ENCODE measurements around the gene TPM1.

TPM1 gene

DNA sequence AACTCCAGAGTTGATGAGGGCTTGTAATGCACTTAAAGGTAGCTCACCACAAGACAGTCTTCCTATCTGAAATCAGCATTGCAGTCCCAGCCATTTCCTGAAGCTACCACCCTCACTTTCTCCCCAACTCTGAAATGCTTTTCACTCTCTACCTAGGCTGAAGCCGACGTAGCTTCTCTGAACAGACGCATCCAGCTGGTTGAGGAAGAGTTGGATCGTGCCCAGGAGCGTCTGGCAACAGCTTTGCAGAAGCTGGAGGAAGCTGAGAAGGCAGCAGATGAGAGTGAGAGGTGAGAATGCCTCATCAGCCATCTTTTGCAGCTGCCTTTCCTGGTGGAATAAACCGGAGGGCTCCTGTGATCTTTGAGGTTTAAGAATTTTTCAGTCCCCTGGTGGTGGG is 14.3 kb downstream of the TPM1 start:
- Histone ChIP-seq H3K18ac (ENCODE audit: low read length) (no peak overlapping the region), H3K23ac (ENCODE audit: low read length) (no peak overlapping the region), H3K4ac (ENCODE audit: low read depth, low read length) (no peak overlapping the region), H3K4me2 (ENCODE audit: low read length) (no peak overlapping the region), H2AK5ac (ENCODE audit: low read length) (no peak overlapping the region), H3K79me1 (ENCODE audit: low read length) (peaks cover 16% of the 10 kb centered on the region), H3K36me3 (ENCODE audit: control insufficient read depth, insufficient read depth, low read length) (peaks cover 22% of the 10 kb centered on the region), H3K27me3 (ENCODE audit: insufficient read depth, low read length, poor library complexity) (no peaks in the 10 kb centered on the region), H4K5ac (ENCODE audit: low read length) (no peak overlapping the region), H3K27ac (ENCODE audit: low read depth, low read length) (no peak overlapping the region), H3K56ac (ENCODE audit: low read length) (no peak overlapping the region), H4K8ac (ENCODE audit: low read depth, low read length) (no peak overlapping the region), H2BK5ac (ENCODE audit: low read length) (peak overlapping the region; percentile 17), H3K9ac (ENCODE audit: low read length) (no peak overlapping the region), H3K4me1 (ENCODE audit: control insufficient read depth, low read depth, low read length) (peaks cover 3% of the 10 kb centered on the region), H3K4me3 (ENCODE audit: low read length) (no peak overlapping the region), H2BK15ac (replicated peaks; ENCODE audit: low read depth) (no peak overlapping the region), H3K79me2 (ENCODE audit: control insufficient read depth, insufficient read depth, low read length) (peaks cover 11% of the 10 kb centered on the region), H2BK120ac (ENCODE audit: low read depth, low read length) (no peak overlapping the region)
- DNase-seq = no peak
- no CpG with 5 or more reads among the region's 6 CpGs for WGBS (ENCODE audit: extremely low coverage, insufficient coverage, low lambda C conversion rate)

DNA sequence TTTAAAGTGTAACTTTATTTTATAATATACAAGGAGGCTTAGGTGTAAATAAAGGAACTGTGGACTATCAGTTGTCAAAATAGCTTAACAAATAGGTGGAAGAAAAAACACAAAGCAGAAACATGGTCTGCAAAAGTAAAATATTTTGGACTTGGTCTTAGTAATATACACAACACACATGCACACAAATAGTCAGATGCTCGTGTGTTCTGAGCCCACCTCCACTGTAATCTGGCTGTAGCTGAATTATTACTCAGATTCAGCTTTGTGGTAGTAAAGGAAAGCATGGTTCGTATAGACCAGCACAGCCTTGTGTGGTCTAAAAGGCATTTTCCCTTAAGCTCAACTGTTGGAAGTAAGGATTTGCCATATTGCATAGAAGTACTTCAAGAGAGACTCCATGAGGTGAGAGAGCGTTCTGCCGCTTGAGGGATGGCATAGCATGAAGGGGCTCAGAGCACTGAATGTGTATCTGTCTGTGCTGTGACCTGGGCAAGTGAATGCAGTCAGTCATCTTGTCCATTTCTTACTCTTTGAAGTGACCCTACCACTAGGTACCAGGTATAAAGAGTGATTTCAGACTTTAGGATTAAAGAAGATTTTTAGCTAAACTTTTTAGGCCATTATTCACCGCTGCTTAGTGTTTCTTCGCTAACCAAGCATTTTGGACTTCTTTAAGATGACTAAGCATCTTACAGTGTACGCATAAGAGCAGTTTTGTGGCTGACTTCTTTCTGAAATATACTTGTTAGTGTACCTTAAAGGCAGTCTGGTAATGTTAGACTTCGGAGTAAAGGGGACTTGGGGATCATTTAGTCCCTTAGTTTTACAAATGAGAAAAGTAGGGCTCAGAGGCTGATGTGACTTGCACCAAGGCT is 15.2 kb downstream of the TPM1 start:
- no peak for DNase-seq
- WGBS (ENCODE audit: extremely low coverage, insufficient coverage, low lambda C conversion rate) = no CpG with 5 or more reads among the region's 8 CpGs
- H3K27ac ChIP-seq (ENCODE audit: low read depth, low read length) = no peak overlapping the region

DNA sequence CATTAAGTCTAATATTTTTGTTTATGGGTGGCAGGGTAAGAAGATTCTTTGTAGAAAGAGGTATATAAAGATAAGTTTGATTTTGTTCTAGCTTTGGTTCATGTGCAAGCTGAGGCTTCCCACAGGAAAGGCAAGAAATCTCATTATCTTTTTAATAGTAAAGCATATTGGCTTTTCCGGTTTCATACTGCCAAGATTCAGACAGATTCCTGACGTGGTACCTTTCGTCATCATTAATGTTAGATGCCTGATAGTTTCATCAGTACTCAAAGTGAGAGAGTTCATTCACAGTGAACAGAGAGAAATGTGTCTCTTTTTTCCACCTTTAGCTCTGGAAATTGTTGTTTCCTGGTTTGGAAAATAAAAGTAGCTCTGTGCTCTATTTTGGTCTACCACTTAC is 16.5 kb downstream of the TPM1 start:
- Histone ChIP-seq H3K79me2 (ENCODE audit: control insufficient read depth, insufficient read depth, low read length) (peaks cover 7% of the 10 kb centered on the region), H3K18ac (ENCODE audit: low read length) (no peak overlapping the region), H3K4me1 (ENCODE audit: control insufficient read depth, low read depth, low read length) (no peaks in the 10 kb centered on the region), H3K9ac (ENCODE audit: low read length) (no peak overlapping the region), H2BK5ac (ENCODE audit: low read length) (no peak overlapping the region), H3K56ac (ENCODE audit: low read length) (no peak overlapping the region), H3K27me3 (ENCODE audit: insufficient read depth, low read length, poor library complexity) (no peaks in the 10 kb centered on the region), H2BK120ac (ENCODE audit: low read depth, low read length) (no peak overlapping the region), H4K8ac (ENCODE audit: low read depth, low read length) (no peak overlapping the region), H3K79me1 (ENCODE audit: low read length) (peaks cover 17% of the 10 kb centered on the region), H3K4ac (ENCODE audit: low read depth, low read length) (no peak overlapping the region), H3K4me2 (ENCODE audit: low read length) (no peak overlapping the region), H3K23ac (ENCODE audit: low read length) (no peak overlapping the region), H2AK5ac (ENCODE audit: low read length) (no peak overlapping the region), H2BK15ac (replicated peaks; ENCODE audit: low read depth) (no peak overlapping the region), H3K27ac (ENCODE audit: low read depth, low read length) (no peak overlapping the region), H3K4me3 (ENCODE audit: low read length) (no peak overlapping the region), H4K5ac (ENCODE audit: low read length) (no peak overlapping the region), H3K36me3 (ENCODE audit: control insufficient read depth, insufficient read depth, low read length) (peaks cover 34% of the 10 kb centered on the region)
- WGBS (ENCODE audit: extremely low coverage, insufficient coverage, low lambda C conversion rate) = no CpG with 5 or more reads among the region's 3 CpGs
- DNase-seq = no peak

More for the DNA sequence above, 15.2 kb downstream of the TPM1 start:
- Histone ChIP-seq H3K27me3 (ENCODE audit: insufficient read depth, low read length, poor library complexity) (no peaks in the 10 kb centered on the region), H2AK5ac (ENCODE audit: low read length) (no peak overlapping the region), H3K4me3 (ENCODE audit: low read length) (no peak overlapping the region), H3K4ac (ENCODE audit: low read depth, low read length) (no peak overlapping the region), H3K56ac (ENCODE audit: low read length) (no peak overlapping the region), H3K9ac (ENCODE audit: low read length) (no peak overlapping the region), H3K79me1 (ENCODE audit: low read length) (peaks cover 16% of the 10 kb centered on the region), H3K4me2 (ENCODE audit: low read length) (no peak overlapping the region), H3K18ac (ENCODE audit: low read length) (no peak overlapping the region), H2BK15ac (replicated peaks; ENCODE audit: low read depth) (no peak overlapping the region), H4K5ac (ENCODE audit: low read length) (no peak overlapping the region), H3K4me1 (ENCODE audit: control insufficient read depth, low read depth, low read length) (peaks cover 1% of the 10 kb centered on the region), H3K23ac (ENCODE audit: low read length) (no peak overlapping the region), H4K8ac (ENCODE audit: low read depth, low read length) (no peak overlapping the region), H2BK5ac (ENCODE audit: low read length) (no peak overlapping the region), H3K79me2 (ENCODE audit: control insufficient read depth, insufficient read depth, low read length) (peaks cover 11% of the 10 kb centered on the region), H2BK120ac (ENCODE audit: low read depth, low read length) (no peak overlapping the region), H3K36me3 (ENCODE audit: control insufficient read depth, insufficient read depth, low read length) (peaks cover 29% of the 10 kb centered on the region)

DNA sequence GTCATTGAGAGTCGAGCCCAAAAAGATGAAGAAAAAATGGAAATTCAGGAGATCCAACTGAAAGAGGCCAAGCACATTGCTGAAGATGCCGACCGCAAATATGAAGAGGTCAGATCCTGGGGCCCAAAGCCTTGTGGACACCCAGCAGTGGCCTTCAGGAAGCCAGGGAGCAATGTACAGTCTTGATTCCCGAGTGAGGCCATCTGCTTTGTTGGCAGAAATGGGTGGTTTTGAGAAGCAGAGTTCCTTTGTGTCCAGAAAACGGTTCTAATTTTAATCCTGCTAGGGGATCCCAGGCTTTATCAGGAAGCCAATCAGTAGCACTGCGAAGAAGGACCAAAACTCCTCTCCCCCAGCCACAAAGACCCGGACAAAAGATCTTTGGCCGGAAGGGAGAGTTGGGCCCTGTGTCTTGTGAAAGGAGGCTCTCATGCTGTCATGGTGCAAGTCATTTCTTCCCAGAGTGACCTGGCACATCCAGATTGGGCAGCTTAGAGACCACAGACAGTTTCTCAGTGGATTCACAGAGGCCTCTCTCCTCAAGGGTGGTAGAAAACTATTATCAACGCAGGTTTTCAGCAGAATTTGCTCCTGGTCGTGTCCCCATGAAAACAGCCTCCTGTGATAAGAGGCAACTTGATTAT is 17.1 kb downstream of the TPM1 start:
- Histone ChIP-seq H3K27me3 (ENCODE audit: insufficient read depth, low read length, poor library complexity) (no peaks in the 10 kb centered on the region), H3K79me1 (ENCODE audit: low read length) (peaks cover 16% of the 10 kb centered on the region), H3K23ac (ENCODE audit: low read length) (no peak overlapping the region), H3K4me1 (ENCODE audit: control insufficient read depth, low read depth, low read length) (no peaks in the 10 kb centered on the region), H3K27ac (ENCODE audit: low read depth, low read length) (no peak overlapping the region), H2BK120ac (ENCODE audit: low read depth, low read length) (no peak overlapping the region), H2BK5ac (ENCODE audit: low read length) (no peak overlapping the region), H2AK5ac (ENCODE audit: low read length) (no peak overlapping the region), H2BK15ac (replicated peaks; ENCODE audit: low read depth) (no peak overlapping the region), H3K79me2 (ENCODE audit: control insufficient read depth, insufficient read depth, low read length) (peaks cover 6% of the 10 kb centered on the region), H4K8ac (ENCODE audit: low read depth, low read length) (no peak overlapping the region), H3K9ac (ENCODE audit: low read length) (no peak overlapping the region), H3K56ac (ENCODE audit: low read length) (no peak overlapping the region), H3K4ac (ENCODE audit: low read depth, low read length) (no peak overlapping the region), H3K4me3 (ENCODE audit: low read length) (no peak overlapping the region), H4K5ac (ENCODE audit: low read length) (no peak overlapping the region), H3K4me2 (ENCODE audit: low read length) (no peak overlapping the region), H3K18ac (ENCODE audit: low read length) (no peak overlapping the region), H3K36me3 (ENCODE audit: control insufficient read depth, insufficient read depth, low read length) (peaks cover 34% of the 10 kb centered on the region)
- no peak for DNase-seq
- no CpG with 5 or more reads among the region's 10 CpGs for WGBS (ENCODE audit: extremely low coverage, insufficient coverage, low lambda C conversion rate)

DNA sequence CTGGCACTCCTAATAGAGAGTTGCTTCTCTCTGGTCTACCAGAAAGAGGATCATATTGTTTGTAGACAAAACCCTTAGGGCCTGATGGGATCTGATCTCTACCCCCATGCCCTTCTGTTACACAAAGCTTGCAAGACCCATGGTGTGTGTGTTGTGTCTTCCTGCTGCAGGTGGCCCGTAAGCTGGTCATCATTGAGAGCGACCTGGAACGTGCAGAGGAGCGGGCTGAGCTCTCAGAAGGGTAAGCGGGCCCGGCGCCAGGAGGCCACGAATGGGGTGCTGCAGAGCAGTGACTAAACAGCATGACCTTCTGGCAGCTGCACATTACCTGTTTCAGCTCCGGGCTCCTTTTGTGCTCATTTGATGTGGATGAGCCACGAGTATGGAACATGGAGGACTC is 18.2 kb downstream of the TPM1 start:
- Histone ChIP-seq H3K27ac (ENCODE audit: low read depth, low read length) (no peak overlapping the region), H3K36me3 (ENCODE audit: control insufficient read depth, insufficient read depth, low read length) (peaks cover 34% of the 10 kb centered on the region)

More for the DNA sequence above, 18.2 kb downstream of the TPM1 start:
- Histone ChIP-seq H3K4me1 (ENCODE audit: control insufficient read depth, low read depth, low read length) (no peaks in the 10 kb centered on the region), H4K8ac (ENCODE audit: low read depth, low read length) (no peak overlapping the region), H3K4me2 (ENCODE audit: low read length) (no peak overlapping the region), H3K9ac (ENCODE audit: low read length) (no peak overlapping the region), H2BK120ac (ENCODE audit: low read depth, low read length) (no peak overlapping the region), H3K18ac (ENCODE audit: low read length) (no peak overlapping the region), H3K23ac (ENCODE audit: low read length) (no peak overlapping the region), H2AK5ac (ENCODE audit: low read length) (no peak overlapping the region), H4K5ac (ENCODE audit: low read length) (no peak overlapping the region), H2BK5ac (ENCODE audit: low read length) (no peak overlapping the region), H3K79me2 (ENCODE audit: control insufficient read depth, insufficient read depth, low read length) (peaks cover 2% of the 10 kb centered on the region), H3K4ac (ENCODE audit: low read depth, low read length) (no peak overlapping the region), H3K56ac (ENCODE audit: low read length) (no peak overlapping the region), H2BK15ac (replicated peaks; ENCODE audit: low read depth) (no peak overlapping the region), H3K27me3 (ENCODE audit: insufficient read depth, low read length, poor library complexity) (no peaks in the 10 kb centered on the region), H3K79me1 (ENCODE audit: low read length) (peaks cover 13% of the 10 kb centered on the region), H3K4me3 (ENCODE audit: low read length) (no peak overlapping the region)
- no CpG with 5 or more reads among the region's 10 CpGs for WGBS (ENCODE audit: extremely low coverage, insufficient coverage, low lambda C conversion rate)
- no peak for DNase-seq

All from mesendoderm (in vitro differentiated cells).